Hepatocyte (in vitro differentiated cells): Measurements from ENCODE around the gene TFCP2. TPM values are rescaled to one million over a fixed set of nuclear protein-coding genes. Genes with fewer than 3 reads are reported as not detected.

Experiments used
- DNase-seq: peaks from one replicate; pipeline ENCODE4 v3.0.0-alpha.2; 2016; ENCODE audit warnings: low spot score
- H2AFZ ChIP-seq: fragments of 200-600 bp; sonication (generic); 2 replicates; pipeline ENCODE4 v1.6.0; 2016; ENCODE audit warnings: antibody characterized with exemption, mild to moderate bottlenecking
- H3K27ac ChIP-seq: fragments of 200-600 bp; sonication (generic); 2 replicates; pipeline ENCODE4 v1.5.1; 2016; ENCODE audit warnings: mild to moderate bottlenecking
- H3K27me3 ChIP-seq: fragments of 200-600 bp; sonication (generic); 2 replicates; pipeline ENCODE4 v1.6.1; 2016
- H3K36me3 ChIP-seq: fragments of 200-600 bp; sonication (generic); replicated peaks from 2 replicates; pipeline ENCODE4 v1.5.1; 2016; ENCODE audit warnings: low read depth; ENCODE audit not compliant: insufficient read depth
- H3K4me1 ChIP-seq: fragments of 200-600 bp; sonication (generic); 2 replicates; pipeline ENCODE4 v1.5.1; 2016; ENCODE audit warnings: mild to moderate bottlenecking, moderate library complexity; ENCODE audit not compliant: insufficient read depth
- H3K4me2 ChIP-seq: fragments of 200-600 bp; sonication (generic); 2 replicates; pipeline ENCODE4 v1.6.0; 2016
- H3K4me3 ChIP-seq: fragments of 200-600 bp; sonication (generic); 2 replicates; pipeline ENCODE4 v1.5.1; 2016; ENCODE audit warnings: mild to moderate bottlenecking
- H3K79me2 ChIP-seq: fragments of 200-600 bp; sonication (generic); 2 replicates; pipeline ENCODE4 v1.6.0; 2017; ENCODE audit warnings: mild to moderate bottlenecking
- H3K9me2 ChIP-seq: fragments of 200-600 bp; sonication (generic); replicated peaks from 2 replicates; pipeline ENCODE4 v1.6.0; 2017; ENCODE audit warnings: mild to moderate bottlenecking; ENCODE audit not compliant: insufficient read depth
- H3K9me3 ChIP-seq: fragments of 200-600 bp; sonication (generic); 2 replicates; pipeline ENCODE4 v1.5.1; 2016; ENCODE audit warnings: low read depth, mild to moderate bottlenecking
- H4K20me1 ChIP-seq: fragments of 200-600 bp; sonication (generic); 2 replicates; pipeline ENCODE4 v1.6.0; 2016; ENCODE audit warnings: mild to moderate bottlenecking; ENCODE audit not compliant: insufficient read depth, poor library complexity, severe bottlenecking
- EZH2 ChIP-seq: fragments of 200-600 bp; sonication (generic); IDR thresholded peaks from 2 replicates; pipeline ENCODE4 v1.6.1; 2016; ENCODE audit warnings: antibody characterized with exemption, mild to moderate bottlenecking, borderline replicate concordance
- EZH2phosphoT487 ChIP-seq: fragments of 200-600 bp; sonication (generic); IDR thresholded peaks from one replicate; pipeline ENCODE4 v1.6.1; 2018; ENCODE audit warnings: antibody characterized with exemption, mild to moderate bottlenecking, low read depth, moderate library complexity; ENCODE audit not compliant: unreplicated experiment, severe bottlenecking
- WGBS: methylation state at CpG from one replicate; pipeline ENCODE4 v1.1.6; 2016; ENCODE audit warnings: low lambda C conversion rate; ENCODE audit errors: missing lambda C conversion rate; 5-methylcytosine and 5-hydroxymethylcytosine counted together
- polyA plus RNA-seq: library from polyadenylated mRNA; unstranded; fragments of >200 nt; fragmentation: Nextera tagmentation; extraction: Ambion mirVana; gene quantifications from 2 replicates; pipeline ENCODE4 v1.2.1, GENCODE V29; 2016
- small RNA-seq: library from RNA; depleted of rRNA; stranded (forward); fragments of <200 nt; gene quantifications from one replicate; pipeline ENCODE3, GENCODE V24; 2014
- total RNA-seq: library from RNA; depleted of rRNA; stranded (reverse); fragments of >200 nt; gene quantifications from 2 replicates; pipeline ENCODE4 v1.2.3, GENCODE V29; 2014
- TF ChIP-seq, protein P1 (sequence below): fragments of 200-600 bp; sonication (generic); IDR thresholded peaks from 2 replicates; pipeline ENCODE4 v1.5.1; 2016; ENCODE audit warnings: antibody characterized with exemption, mild to moderate bottlenecking; ENCODE audit not compliant: poor library complexity

TFCP2 gene
- total and polyA plus RNA-seq, 2 experiments from 2014 or later = 6.9 to 10.4 TPM

GRCh38 chr12:51049525-51049924 lies 123.4 kb downstream of the TFCP2 start:
- TF ChIP-seq, protein P1, sequence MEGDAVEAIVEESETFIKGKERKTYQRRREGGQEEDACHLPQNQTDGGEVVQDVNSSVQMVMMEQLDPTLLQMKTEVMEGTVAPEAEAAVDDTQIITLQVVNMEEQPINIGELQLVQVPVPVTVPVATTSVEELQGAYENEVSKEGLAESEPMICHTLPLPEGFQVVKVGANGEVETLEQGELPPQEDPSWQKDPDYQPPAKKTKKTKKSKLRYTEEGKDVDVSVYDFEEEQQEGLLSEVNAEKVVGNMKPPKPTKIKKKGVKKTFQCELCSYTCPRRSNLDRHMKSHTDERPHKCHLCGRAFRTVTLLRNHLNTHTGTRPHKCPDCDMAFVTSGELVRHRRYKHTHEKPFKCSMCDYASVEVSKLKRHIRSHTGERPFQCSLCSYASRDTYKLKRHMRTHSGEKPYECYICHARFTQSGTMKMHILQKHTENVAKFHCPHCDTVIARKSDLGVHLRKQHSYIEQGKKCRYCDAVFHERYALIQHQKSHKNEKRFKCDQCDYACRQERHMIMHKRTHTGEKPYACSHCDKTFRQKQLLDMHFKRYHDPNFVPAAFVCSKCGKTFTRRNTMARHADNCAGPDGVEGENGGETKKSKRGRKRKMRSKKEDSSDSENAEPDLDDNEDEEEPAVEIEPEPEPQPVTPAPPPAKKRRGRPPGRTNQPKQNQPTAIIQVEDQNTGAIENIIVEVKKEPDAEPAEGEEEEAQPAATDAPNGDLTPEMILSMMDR = no peak
- TF ChIP-seq EZH2phosphoT487 (no peak), EZH2 (no peak)
- no peaks in the 10 kb centered on the region for H3K9me2 ChIP-seq
- H3K27ac ChIP-seq = no peak overlapping the region
- H3K4me1 ChIP-seq = peaks cover 8% of the 10 kb centered on the region
- no peaks in the 10 kb centered on the region for H4K20me1 ChIP-seq
- peaks cover 32% of the 10 kb centered on the region for H3K79me2 ChIP-seq
- H3K27me3 ChIP-seq = no peaks in the 10 kb centered on the region
- H3K9me3 ChIP-seq = no peaks in the 10 kb centered on the region
- no peaks in the 10 kb centered on the region for H3K36me3 ChIP-seq
- peak overlapping the region; percentile 49 for H3K4me3 ChIP-seq
- peak overlapping the region; percentile 95 for H3K4me2 ChIP-seq
- H2AFZ ChIP-seq = no peak overlapping the region
- WGBS = 92% methylated on average over 3 of the region's 3 CpGs
- no peak for DNase-seq

DNA sequence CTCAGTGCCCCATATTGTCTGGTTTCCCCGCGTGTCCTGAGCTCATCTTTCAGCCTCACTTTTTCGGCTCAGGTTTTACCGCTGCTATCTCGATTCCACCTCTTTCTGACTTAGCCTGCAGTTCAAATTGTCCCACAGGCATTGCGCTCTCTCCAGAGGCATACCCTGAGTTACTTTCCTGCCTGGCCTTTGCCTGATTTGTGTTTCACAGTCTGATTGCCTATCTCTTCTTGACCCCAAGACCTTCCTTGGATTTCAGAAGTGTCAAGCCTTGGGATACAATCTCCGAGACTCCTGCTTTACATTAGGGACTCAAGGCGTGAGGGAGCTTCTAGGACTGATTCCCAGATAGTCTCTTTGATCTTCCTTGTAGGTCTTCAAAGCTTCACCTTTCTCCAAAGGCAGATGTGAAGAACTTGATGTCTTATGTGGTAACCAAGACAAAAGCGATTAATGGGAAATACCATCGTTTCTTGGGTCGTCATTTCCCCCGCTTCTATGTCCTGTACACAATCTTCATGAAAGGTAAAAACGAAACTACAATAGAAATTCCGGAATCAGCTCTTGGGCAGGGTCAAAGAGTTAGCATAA lies 124.2 kb downstream of the TFCP2 start:
- H4K20me1 ChIP-seq = no peaks in the 10 kb centered on the region
- H3K4me2 ChIP-seq = peak overlapping the region; percentile 95
- H3K4me3 ChIP-seq = peak overlapping the region; percentile 49
- H3K36me3 ChIP-seq = no peaks in the 10 kb centered on the region
- no peaks in the 10 kb centered on the region for H3K9me3 ChIP-seq
- WGBS = 45% methylated on average over 14 of the region's 14 CpGs
- H3K27ac ChIP-seq = peak overlapping the region; percentile 95
- no peak for TF ChIP-seq EZH2
- TF ChIP-seq, protein P1 = no peak
- H3K79me2 ChIP-seq = peaks cover 32% of the 10 kb centered on the region
- H3K27me3 ChIP-seq = no peaks in the 10 kb centered on the region
- DNase-seq = no peak
- no peaks in the 10 kb centered on the region for H3K9me2 ChIP-seq
- H3K4me1 ChIP-seq = peaks cover 8% of the 10 kb centered on the region
- peak overlapping the region; percentile 74 for H2AFZ ChIP-seq

DNA sequence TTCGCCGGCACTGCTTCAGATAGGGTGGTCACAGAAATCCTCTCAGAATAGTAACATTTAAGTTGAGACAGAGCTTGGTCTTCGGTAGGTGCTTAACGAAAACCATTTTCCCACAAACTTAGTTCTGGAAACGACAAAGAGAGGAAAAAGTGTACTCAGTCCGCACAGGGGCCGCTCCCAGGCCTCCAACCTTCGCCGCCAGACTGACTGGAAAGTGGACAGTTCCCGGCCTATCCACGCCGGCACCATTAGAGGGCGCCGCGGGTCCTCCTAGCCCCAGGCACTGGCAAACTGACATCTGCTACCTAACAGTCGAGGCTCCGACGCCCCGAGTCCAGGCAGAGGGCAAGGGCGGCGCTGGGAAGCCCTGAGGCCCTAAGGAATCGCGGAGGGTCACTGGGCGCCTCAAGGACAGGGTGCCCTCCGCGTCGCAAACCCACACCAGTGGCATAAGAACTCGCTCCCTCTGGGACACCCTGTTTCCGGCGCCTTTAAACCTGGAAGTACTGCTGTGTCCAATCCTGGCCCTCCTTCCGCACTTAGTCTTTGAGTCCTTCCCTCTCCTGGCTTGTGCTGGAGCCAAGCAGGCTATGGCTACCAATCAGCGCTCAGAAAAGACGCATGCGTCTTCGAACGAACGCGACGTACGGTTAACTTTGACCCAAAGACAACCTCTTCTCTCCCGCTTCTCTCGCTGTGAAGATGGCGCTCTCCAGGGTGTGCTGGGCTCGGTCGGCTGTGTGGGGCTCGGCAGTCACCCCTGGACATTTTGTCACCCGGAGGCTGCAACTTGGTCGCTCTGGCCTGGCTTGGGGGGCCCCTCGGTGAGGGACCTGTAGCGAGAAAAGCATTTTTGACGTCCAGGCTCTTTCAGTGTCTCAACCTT lies 125.0 kb downstream of the TFCP2 start, which contains the start of gene LETMD1:
LETMD1 (plus strand) TSS at position 673 of the 886 bp plus-strand sequence; CDS start at position 703, 30 bp downstream.
- H3K36me3 ChIP-seq = no peaks in the 10 kb centered on the region
- 6% methylated on average over 51 of the region's 51 CpGs for WGBS
- peaks cover 32% of the 10 kb centered on the region for H3K79me2 ChIP-seq
- H3K9me2 ChIP-seq = no peaks in the 10 kb centered on the region
- H3K4me2 ChIP-seq = peak within 1 kb of the TSS; percentile 95
- H3K9me3 ChIP-seq = no peaks in the 10 kb centered on the region
- no peaks in the 10 kb centered on the region for H4K20me1 ChIP-seq
- TF ChIP-seq, protein P1 = peak; percentile 98
- no peak for TF ChIP-seq EZH2
- TF ChIP-seq EZH2phosphoT487 = no peak
- H3K27ac ChIP-seq = peak within 1 kb of the TSS; percentile 95
- H3K27me3 ChIP-seq = no peaks in the 10 kb centered on the region
- DNase-seq = peak; percentile 97
- H2AFZ ChIP-seq = peak within 1 kb of the TSS; percentile 89
- H3K4me3 ChIP-seq = peak within 1 kb of the TSS; percentile 66
- H3K4me1 ChIP-seq = peaks cover 8% of the 10 kb centered on the region

Small RNAs within 50 kb of the gene (small RNA-seq; reads per million reads assigned to genes)
- gene RF00019 (not detected), gene RNU6-199P (not detected)

Other genes with a start within 250 kb of the TFCP2 start
- not detected in 2 replicates for gene HIGD1C, start 220.6 kb downstream of the TFCP2 start, total RNA-seq
- not detected in 2 replicates for gene HIGD1C, start 220.6 kb downstream of the TFCP2 start, polyA plus RNA-seq
- 62.5 and 63.8 TPM in 2 replicates for gene SLC11A2, start 146.8 kb downstream of the TFCP2 start, total RNA-seq
- 44.3 and 49.0 TPM in 2 replicates for gene SLC11A2, start 146.8 kb downstream of the TFCP2 start, polyA plus RNA-seq
- gene LETMD1, start 124.8 kb downstream of the TFCP2 start, total RNA-seq = 52.8 and 58.5 TPM in 2 replicates
- gene LETMD1, start 124.8 kb downstream of the TFCP2 start, polyA plus RNA-seq = 23.9 and 24.8 TPM in 2 replicates
- gene CSRNP2, start 89.5 kb downstream of the TFCP2 start, total RNA-seq = 30.5 and 31.3 TPM in 2 replicates
- gene CSRNP2, start 89.5 kb downstream of the TFCP2 start, polyA plus RNA-seq = 23.2 and 25.8 TPM in 2 replicates
- gene POU6F1, start 44.9 kb upstream of the TFCP2 start, total RNA-seq = 3.1 and 6.3 TPM in 2 replicates
- gene POU6F1, start 44.9 kb upstream of the TFCP2 start, polyA plus RNA-seq = 3.2 and 5.9 TPM in 2 replicates
- 273 and 277 TPM in 2 replicates for gene DAZAP2, start 65.7 kb upstream of the TFCP2 start, total RNA-seq
- 303 and 348 TPM in 2 replicates for gene DAZAP2, start 65.7 kb upstream of the TFCP2 start, polyA plus RNA-seq
- gene SMAGP, start 97.3 kb upstream of the TFCP2 start, total RNA-seq = 19.9 and 28.3 TPM in 2 replicates
- 16.5 and 24.6 TPM in 2 replicates for gene SMAGP, start 97.3 kb upstream of the TFCP2 start, polyA plus RNA-seq
- gene BIN2, start 151.0 kb upstream of the TFCP2 start, total RNA-seq = 0.07 TPM in 1 of 2 replicates, not detected in the other
- gene BIN2, start 151.0 kb upstream of the TFCP2 start, polyA plus RNA-seq = 0.18 TPM in 1 of 2 replicates, not detected in the other
- not detected in 2 replicates for gene CELA1, start 173.5 kb upstream of the TFCP2 start, total RNA-seq
- not detected in 2 replicates for gene CELA1, start 173.5 kb upstream of the TFCP2 start, polyA plus RNA-seq
- gene GALNT6, start 218.3 kb upstream of the TFCP2 start, total RNA-seq = 28.4 and 41.3 TPM in 2 replicates
- 30.7 and 33.3 TPM in 2 replicates for gene GALNT6, start 218.3 kb upstream of the TFCP2 start, polyA plus RNA-seq